Testis (tissue), 2 donors: Measurements from ENCODE around the gene SCMH1.

Source experiments
- CTCF ChIP-seq, 3 experiments: fragments of 450-650 bp in 2 of 3; fragments of 200-600 bp in 1 of 3; sonication (generic) in 1 of 3; IDR thresholded peaks; one replicate each; pipeline ENCODE4 v1.5.1; 2016 to 2019; ENCODE audit warnings: antibody characterized with exemption in 3 of 3, mild to moderate bottlenecking in 2 of 3, moderate library complexity in 1 of 3
- POLR2A ChIP-seq: fragments of 450-650 bp; IDR thresholded peaks from one replicate; pipeline ENCODE4 v1.6.1; 2017; ENCODE audit warnings: antibody characterized with exemption, mild to moderate bottlenecking, moderate library complexity

GRCh38 chr1:41160498-41161110 lies 81.5 kb downstream of the SCMH1 start:
- no peak for TF ChIP-seq CTCF (IDR thresholded peaks at IDR 0.05)
- TF ChIP-seq POLR2A = no peak
